Mucosa of stomach (tissue), 1 donor: ENCODE data around the gene SLC50A1.

Experiments used
- H3K27me3 ChIP-seq: one replicate; pipeline ENCODE4 v1.7.0; 2013; ENCODE audit warnings: mild to moderate bottlenecking, low read length; ENCODE audit not compliant: control insufficient read depth, insufficient read depth
- H3K36me3 ChIP-seq: one replicate; pipeline ENCODE4 v1.7.0; 2013; ENCODE audit warnings: low read length; ENCODE audit not compliant: control insufficient read depth, insufficient read depth
- H3K4me1 ChIP-seq: one replicate; pipeline ENCODE4 v1.7.0; 2013; ENCODE audit warnings: mild to moderate bottlenecking, low read length; ENCODE audit not compliant: control insufficient read depth, insufficient read depth
- H3K4me3 ChIP-seq: one replicate; pipeline ENCODE4 v1.7.0; 2013; ENCODE audit warnings: low read length
- H3K9ac ChIP-seq: one replicate; pipeline ENCODE4 v1.7.0; 2013; ENCODE audit warnings: mild to moderate bottlenecking, low read length, moderate library complexity
- H3K9me3 ChIP-seq: one replicate; pipeline ENCODE4 v1.7.0; 2013; ENCODE audit warnings: mild to moderate bottlenecking, low read length, moderate library complexity; ENCODE audit not compliant: control insufficient read depth
- donor health status: Pancreatic carcinoma.

Gene SLC50A1

GRCh38 chr1:155135415-155136028 is at the start of gene SLC50A1:
SLC50A1 (plus strand) TSS chr1:155135852; CDS start chr1:155135912, 60 bp downstream.
- H3K27me3 ChIP-seq, result no peaks in the 10 kb centered on the region
- no peaks in the 10 kb centered on the region for H3K9me3 ChIP-seq
- peak within 1 kb of the TSS; percentile 96 for H3K9ac ChIP-seq
- peaks cover 61% of the 10 kb centered on the region for H3K4me1 ChIP-seq
- H3K36me3 ChIP-seq, result peaks cover 17% of the 10 kb centered on the region
- peak within 1 kb of the TSS; percentile 61 for H3K4me3 ChIP-seq

- peak overlapping the region; percentile 87 for H3K4me3 ChIP-seq
- H3K9me3 ChIP-seq, result no peaks in the 10 kb centered on the region
- H3K4me1 ChIP-seq, result peaks cover 48% of the 10 kb centered on the region
- H3K27me3 ChIP-seq, result peaks cover 34% of the 10 kb centered on the region
- H3K9ac ChIP-seq, result no peak overlapping the region
- H3K36me3 ChIP-seq, result no peaks in the 10 kb centered on the region
These were observed 49.4 kb upstream of the SLC50A1 start for GRCh38 chr1:155086128-155086741.

DNA sequence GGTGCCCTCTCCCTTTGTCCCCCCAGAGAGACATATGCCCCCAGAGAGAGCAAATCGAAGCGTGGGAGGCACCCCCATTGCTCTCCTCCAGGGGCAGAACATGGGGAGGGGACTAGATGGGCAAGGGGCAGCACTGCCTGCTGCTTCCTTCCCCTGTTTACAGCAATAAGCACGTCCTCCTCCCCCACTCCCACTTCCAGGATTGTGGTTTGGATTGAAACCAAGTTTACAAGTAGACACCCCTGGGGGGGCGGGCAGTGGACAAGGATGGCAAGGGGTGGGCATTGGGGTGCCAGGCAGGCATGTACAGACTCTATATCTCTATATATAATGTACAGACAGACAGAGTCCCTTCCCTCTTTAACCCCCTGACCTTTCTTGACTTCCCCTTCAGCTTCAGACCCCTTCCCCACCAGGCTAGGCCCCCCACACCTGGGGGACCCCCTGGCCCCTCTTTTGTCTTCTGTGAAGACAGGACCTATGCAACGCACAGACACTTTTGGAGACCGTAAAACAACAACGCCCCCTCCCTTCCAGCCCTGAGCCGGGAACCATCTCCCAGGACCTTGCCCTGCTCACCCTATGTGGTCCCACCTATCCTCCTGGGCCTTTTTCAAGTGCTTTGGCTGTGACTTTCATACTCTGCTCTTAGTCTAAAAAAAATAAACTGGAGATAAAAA is 48.7 kb upstream of the SLC50A1 start:
- Histone ChIP-seq H3K4me1 (peaks cover 47% of the 10 kb centered on the region), H3K27me3 (peaks cover 27% of the 10 kb centered on the region)

GRCh38 chr1:155091071-155092051 is 44.3 kb upstream of the SLC50A1 start:
- Histone ChIP-seq H3K4me3 (no peak overlapping the region), H3K27me3 (no peaks in the 10 kb centered on the region), H3K9ac (no peak overlapping the region), H3K9me3 (no peaks in the 10 kb centered on the region), H3K4me1 (peaks cover 9% of the 10 kb centered on the region), H3K36me3 (no peaks in the 10 kb centered on the region)

More for the DNA sequence above, 48.7 kb upstream of the SLC50A1 start:
- Histone ChIP-seq H3K36me3 (no peaks in the 10 kb centered on the region), H3K9me3 (no peaks in the 10 kb centered on the region), H3K4me3 (no peak overlapping the region), H3K9ac (no peak overlapping the region)

- no peak overlapping the region for H3K9ac ChIP-seq
These were observed 43.5 kb upstream of the SLC50A1 start for GRCh38 chr1:155092131-155092530.

GRCh38 chr1:155092641-155093040 is 43.0 kb upstream of the SLC50A1 start:
- Histone ChIP-seq H3K36me3 (no peaks in the 10 kb centered on the region), H3K27me3 (no peaks in the 10 kb centered on the region), H3K9ac (no peak overlapping the region)

More at GRCh38 chr1:155092131-155092530, 43.5 kb upstream of the SLC50A1 start:
- Histone ChIP-seq H3K27me3 (no peaks in the 10 kb centered on the region), H3K36me3 (no peaks in the 10 kb centered on the region), H3K4me1 (peaks cover 9% of the 10 kb centered on the region), H3K4me3 (no peak overlapping the region), H3K9me3 (no peaks in the 10 kb centered on the region)

DNA sequence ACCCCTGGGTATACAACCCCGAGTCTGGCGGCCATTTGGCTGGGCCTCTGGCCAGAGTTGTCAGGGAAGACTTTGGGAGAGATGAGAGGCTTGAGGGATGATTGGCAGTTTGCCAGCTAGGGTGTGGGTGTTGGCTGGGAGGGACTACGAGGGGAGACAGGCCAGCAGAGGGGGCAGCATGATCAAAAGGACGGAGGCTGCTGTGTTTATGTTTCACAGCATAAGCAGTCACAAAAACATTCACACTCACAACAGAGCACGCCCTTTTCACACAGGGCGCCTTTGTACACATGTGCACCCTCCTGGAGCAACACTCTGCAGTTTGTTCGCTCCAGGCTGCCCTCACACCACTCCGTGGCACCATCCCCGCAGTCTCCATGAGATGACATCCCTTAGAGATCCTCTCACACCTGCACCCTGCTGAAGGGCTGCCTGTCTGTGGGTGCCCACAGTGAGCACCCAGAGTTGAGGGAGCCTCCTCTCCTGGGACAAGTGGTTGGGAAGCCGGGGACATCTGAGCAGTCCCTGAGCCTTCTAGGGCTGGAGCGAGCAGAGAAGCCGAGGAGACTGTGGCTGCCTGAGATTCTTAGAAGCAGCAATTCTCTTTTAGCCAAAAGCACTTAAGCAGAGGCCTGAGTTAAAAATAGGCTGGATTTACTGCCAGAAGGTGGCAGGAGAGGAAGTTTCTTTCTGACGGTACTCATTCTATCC is 41.6 kb upstream of the SLC50A1 start:
- Histone ChIP-seq H3K4me3 (no peak overlapping the region), H3K4me1 (peaks cover 9% of the 10 kb centered on the region), H3K36me3 (no peaks in the 10 kb centered on the region), H3K9me3 (no peaks in the 10 kb centered on the region), H3K27me3 (no peaks in the 10 kb centered on the region), H3K9ac (no peak overlapping the region)

More at GRCh38 chr1:155092641-155093040, 43.0 kb upstream of the SLC50A1 start:
- no peak overlapping the region for H3K4me3 ChIP-seq
- H3K4me1 ChIP-seq, result peaks cover 9% of the 10 kb centered on the region
- no peaks in the 10 kb centered on the region for H3K9me3 ChIP-seq

- Histone ChIP-seq H3K4me3 (no peak overlapping the region), H3K4me1 (peaks cover 9% of the 10 kb centered on the region), H3K9me3 (no peaks in the 10 kb centered on the region), H3K27me3 (no peaks in the 10 kb centered on the region), H3K36me3 (no peaks in the 10 kb centered on the region), H3K9ac (no peak overlapping the region)
These were observed 41.1 kb upstream of the SLC50A1 start for GRCh38 chr1:155094622-155094948.

GRCh38 chr1:155099331-155099730 is 36.3 kb upstream of the SLC50A1 start:
- Histone ChIP-seq H3K4me3 (no peak overlapping the region), H3K27me3 (no peaks in the 10 kb centered on the region), H3K9ac (no peak overlapping the region), H3K9me3 (no peaks in the 10 kb centered on the region), H3K4me1 (no peaks in the 10 kb centered on the region), H3K36me3 (no peaks in the 10 kb centered on the region)

DNA sequence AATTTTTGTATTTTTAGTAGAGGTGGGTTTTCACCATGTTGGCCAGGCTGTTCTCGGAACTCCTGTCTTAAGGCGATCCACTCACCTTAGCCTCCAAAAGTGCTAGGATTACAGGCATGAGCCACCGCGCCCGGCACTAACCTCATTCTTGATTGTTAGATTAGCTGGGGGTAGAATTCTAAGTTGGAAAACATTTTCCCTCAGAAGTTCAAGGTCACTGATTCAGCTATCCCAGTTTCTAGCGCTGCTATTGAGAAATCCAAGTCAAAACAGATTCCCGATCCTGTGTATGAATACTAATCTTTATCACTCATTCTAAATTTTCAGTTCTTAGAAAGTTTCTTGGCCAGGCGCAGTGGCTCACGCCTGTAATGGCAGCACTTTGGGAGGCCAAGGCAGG is 32.3 kb upstream of the SLC50A1 start:
- H3K9ac ChIP-seq, result no peak overlapping the region
- H3K36me3 ChIP-seq, result no peaks in the 10 kb centered on the region
- H3K4me3 ChIP-seq, result no peak overlapping the region
- no peaks in the 10 kb centered on the region for H3K4me1 ChIP-seq
- no peaks in the 10 kb centered on the region for H3K9me3 ChIP-seq
- no peaks in the 10 kb centered on the region for H3K27me3 ChIP-seq
